GM19035 (cell line): ENCODE measurements around the gene EFCAB13.
"Not testable (repeated sequence)": the region's sequence is repeated elsewhere in the genome, so short reads cannot be mapped to it uniquely, and the experiment has no call there.

ENCODE experiments used
- ATAC-seq: cut with Tn5 transposase; IDR thresholded peaks from one replicate; pipeline ENCODE4 v1.9.1; 2021; ENCODE audit not compliant: unreplicated experiment

EFCAB13 gene

GRCh38 chr17:47330548-47330947 lies 6.8 kb downstream of the EFCAB13 start:
- ATAC-seq, result no peak

- no peak for ATAC-seq
These were observed 8.5 kb downstream of the EFCAB13 start for GRCh38 chr17:47332287-47332686.

GRCh38 chr17:47335101-47335936 lies 11.6 kb downstream of the EFCAB13 start:
- ATAC-seq, result no peak

- ATAC-seq, result no peak
These were observed 14.3 kb downstream of the EFCAB13 start for GRCh38 chr17:47338026-47338425.

GRCh38 chr17:47352848-47353247 lies 29.1 kb downstream of the EFCAB13 start:
- no peak for ATAC-seq

- ATAC-seq, result no peak
These were observed 34.9 kb downstream of the EFCAB13 start for GRCh38 chr17:47358652-47359051.

- ATAC-seq, result no peak
These were observed 39.4 kb downstream of the EFCAB13 start for GRCh38 chr17:47363171-47363570.

GRCh38 chr17:47367257-47367656 lies 43.5 kb downstream of the EFCAB13 start:
- no peak for ATAC-seq

GRCh38 chr17:47368262-47368661 lies 44.5 kb downstream of the EFCAB13 start:
- ATAC-seq, result no peak

- ATAC-seq, result not testable (repeated sequence)
These were observed 47.1 kb downstream of the EFCAB13 start for GRCh38 chr17:47370899-47371298.

- ATAC-seq, result no peak
These were observed 49.2 kb downstream of the EFCAB13 start for GRCh38 chr17:47373002-47373401.

GRCh38 chr17:47376247-47376646 lies 52.5 kb downstream of the EFCAB13 start:
- ATAC-seq, result no peak

- no peak for ATAC-seq
These were observed 65.1 kb downstream of the EFCAB13 start for GRCh38 chr17:47388825-47389224.

GRCh38 chr17:47397532-47398128 lies 73.9 kb downstream of the EFCAB13 start:
- not testable (repeated sequence) for ATAC-seq

GRCh38 chr17:47400333-47400732 lies 76.6 kb downstream of the EFCAB13 start:
- ATAC-seq, result no peak

GRCh38 chr17:47401100-47401499 lies 77.3 kb downstream of the EFCAB13 start:
- no peak for ATAC-seq

GRCh38 chr17:47404006-47404405 lies 80.3 kb downstream of the EFCAB13 start:
- no peak for ATAC-seq

GRCh38 chr17:47404875-47405274 lies 81.1 kb downstream of the EFCAB13 start:
- no peak for ATAC-seq

- no peak for ATAC-seq
These were observed 90.1 kb downstream of the EFCAB13 start for GRCh38 chr17:47413872-47414271.

- no peak for ATAC-seq
These were observed 90.9 kb downstream of the EFCAB13 start for GRCh38 chr17:47414612-47415011.

- no peak for ATAC-seq
These were observed 99.9 kb downstream of the EFCAB13 start for GRCh38 chr17:47423406-47424295.
